Activated CD4-positive, alpha-beta T cell treated with anti-CD3 and anti-CD28 coated beads, Interleukin-10, Interleukin-2, amounts not matched to agents 100 ng/mL and 50 ng/mL, durations not matched to agents 16 hours and 8 hours (primary cell): Measurements from ENCODE around the gene AXIN1.
"Not testable (repeated sequence)": the region's sequence is repeated elsewhere in the genome, so short reads cannot be mapped to it uniquely, and the experiment has no call there.

Source experiments
- DNase-seq: peaks from one replicate; pipeline ENCODE4 v3.0.0-alpha.2; 2020

The AXIN1 gene

GRCh38 chr16:369866-370436 is 17.4 kb upstream of the AXIN1 start:
- no peak for DNase-seq

DNA sequence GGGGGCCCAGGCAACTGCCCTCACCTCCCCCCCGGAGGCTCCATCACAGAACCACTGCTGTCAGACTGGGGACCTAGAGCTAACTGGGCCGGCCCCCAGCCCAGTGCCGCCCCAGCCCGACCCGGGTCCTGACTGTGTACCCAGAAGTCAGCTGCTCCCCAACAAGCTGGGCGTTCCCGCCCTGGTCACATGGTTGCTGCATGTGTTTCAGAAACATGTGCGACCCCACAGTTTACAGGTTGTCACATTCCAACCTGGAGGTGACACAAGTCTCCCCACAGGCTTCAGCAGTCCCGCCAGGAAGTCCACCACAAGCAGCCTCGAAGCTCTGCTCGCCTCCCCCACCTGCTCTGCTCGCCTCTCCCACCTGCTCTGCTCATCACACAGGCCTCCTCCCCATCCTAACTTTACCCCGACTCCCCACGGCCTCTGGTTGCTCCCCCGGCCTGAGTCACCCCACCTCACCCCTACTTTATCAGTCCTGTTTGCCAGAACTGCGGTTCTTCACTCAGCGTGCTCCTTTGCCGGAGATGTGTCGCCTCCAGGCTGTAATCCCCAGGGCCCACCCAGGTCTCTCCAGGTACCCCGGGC is 16.8 kb upstream of the AXIN1 start:
- no peak for DNase-seq

DNA sequence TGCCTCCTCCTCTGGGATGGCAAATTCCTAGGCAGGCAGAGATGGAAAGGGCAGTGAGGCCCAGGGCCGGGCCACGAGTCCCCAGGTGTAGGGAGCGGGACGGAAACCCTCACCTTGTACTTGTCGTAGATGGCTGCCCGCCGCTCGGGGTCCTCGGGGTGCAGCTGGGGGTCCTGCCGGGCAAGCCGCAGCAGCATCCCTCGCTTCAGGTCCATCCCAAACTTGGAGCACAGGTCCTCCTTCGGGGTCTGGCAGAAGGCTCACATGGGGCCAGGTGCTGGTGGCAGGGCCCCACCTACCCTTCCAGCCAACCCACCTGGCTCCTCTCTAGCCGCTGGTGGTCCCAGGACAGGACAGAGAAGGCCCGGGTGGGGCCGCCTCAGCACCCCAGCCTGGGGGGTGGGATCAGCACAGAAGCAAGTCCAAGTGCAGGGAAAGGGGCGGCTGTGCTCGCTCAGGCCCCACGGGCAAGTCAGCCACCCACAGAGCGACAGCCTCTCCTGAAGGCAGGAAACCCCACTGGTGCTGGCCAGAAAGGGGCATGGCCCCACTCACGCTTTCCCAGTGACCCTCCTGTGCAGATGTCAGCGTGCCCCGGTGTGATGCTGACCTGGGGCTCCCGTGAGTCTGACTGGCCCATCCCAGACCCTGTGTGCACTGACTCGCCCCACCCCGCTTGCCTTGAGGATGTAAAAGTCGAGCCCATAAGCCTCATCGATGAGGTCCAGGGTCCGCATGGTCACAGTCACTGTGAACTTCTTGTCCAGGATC is 16.1 kb upstream of the AXIN1 start:
- no peak for DNase-seq

DNA sequence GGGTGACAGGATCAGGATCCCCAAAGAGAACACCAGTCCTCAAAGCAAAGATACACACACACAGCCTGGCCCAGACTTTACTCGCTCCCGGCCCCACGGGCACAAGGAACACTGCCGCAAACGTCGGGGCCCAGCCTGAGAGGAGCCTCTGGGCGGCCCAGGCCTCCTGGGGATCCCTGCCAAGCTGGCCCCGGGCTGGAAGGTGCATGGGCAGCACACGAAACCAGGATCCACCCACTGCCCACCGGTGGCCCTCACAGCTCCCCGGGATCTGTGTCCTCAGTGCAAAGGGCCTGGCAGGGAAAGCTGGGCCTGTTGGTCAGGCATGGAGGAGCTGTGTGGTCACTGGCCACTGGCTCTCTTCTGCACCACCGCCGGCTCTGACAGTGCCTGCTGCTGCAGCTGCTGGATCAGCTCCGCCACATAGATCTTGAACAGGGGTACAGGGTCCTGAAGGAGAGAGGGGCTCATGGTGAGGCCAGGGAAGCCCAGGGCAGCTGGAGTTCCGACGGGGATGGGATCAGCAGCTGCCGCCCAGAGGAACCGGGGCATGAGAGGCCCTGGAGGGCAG is 14.9 kb upstream of the AXIN1 start:
- DNase-seq, result no peak

DNA sequence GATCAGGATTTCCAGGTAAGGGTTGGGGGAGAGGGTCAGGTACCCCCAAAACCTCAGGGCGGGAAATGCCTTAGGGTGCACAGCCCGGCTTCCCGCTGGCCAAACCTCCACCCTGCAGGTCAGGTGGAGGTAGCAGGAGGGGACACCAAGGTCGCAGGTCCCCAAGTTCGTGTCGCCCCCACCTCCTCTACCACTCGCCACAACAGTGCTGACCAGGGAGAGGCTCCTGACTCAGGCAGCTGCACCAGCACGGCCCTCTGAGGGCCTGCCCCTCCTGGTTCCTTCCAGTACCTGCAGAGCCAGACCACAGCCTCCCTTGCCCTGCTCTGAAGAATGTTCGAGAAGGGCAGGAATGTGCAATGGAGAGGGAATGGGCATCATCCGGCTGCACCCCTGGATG is 14.0 kb upstream of the AXIN1 start:
- DNase-seq, result no peak

DNA sequence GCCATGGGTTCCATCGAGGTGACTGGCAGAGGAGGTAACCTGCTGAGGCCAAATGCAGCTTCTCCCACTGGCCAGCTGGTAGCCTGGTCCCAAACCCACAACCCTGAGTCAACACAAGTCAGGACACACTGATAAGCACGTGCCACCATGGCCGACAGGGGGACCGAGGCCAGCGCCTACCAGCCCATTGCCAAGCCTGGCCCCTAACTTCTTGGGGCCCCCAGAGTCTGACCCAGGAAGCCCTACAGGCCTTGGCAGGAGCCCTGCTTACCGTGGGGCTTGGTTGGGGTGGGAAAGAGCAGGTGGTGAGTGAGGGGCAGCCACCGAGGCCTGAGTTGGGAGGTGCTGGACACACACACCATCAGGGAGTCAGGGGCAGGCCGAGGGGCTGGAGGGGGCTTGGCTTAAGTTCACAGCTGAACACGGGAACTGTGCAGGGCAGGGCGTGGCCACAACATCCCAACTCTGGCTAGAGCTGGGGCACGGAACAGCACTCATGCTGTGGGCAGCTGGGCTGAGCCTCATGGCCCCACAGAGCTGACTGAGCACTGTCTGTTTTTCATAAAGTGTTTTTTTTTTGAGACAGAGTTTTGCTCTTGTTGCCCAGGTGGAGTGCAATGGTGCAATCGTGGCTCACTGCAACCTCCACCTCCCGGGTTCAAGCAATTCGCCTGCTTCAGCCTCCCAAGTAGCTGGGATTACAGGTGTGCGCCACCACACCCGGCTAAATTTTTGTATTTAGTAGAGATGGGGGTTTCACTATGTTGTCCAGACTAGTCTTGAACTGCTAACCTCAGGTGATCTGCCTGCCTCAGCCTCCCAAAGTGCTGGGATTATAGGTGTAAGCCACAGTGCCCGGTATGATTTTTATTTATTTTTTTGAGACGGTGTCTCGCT is 12.3 kb upstream of the AXIN1 start:
- no peak for DNase-seq

DNA sequence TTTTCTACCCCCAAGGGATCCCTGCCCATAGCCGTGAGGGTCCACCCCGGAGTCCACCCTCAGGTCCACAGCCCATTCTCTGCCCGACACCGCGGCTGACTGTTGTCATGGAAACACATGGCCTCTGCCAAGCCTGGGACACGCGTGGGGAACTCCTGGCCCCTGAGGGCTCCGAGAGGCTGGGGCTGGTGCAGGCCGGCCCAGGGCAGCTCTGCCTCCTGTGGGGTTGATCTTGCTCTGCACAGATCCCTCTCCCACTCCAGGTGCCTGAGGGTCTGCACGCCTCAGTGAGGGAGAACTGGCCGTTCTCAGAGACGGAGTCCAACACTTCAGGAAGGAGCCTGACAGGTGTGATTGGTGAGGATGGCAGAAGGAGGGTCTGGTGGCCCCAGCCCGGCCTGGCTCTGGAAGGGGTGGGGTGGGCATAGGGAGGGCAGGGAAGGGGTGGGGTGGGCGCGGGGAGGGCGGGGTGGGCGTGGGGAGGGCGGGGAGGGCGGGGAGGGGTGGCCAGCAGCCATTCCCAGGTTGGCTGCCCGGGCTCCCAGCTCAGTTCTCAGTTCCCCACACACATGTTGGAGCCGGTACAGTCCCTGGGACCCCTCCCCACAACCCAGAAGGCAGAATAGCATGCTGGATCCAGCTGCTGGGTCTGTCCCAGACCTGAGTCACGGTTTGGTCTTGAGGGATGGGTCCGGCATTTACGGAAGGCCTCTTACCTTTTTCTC is 11.4 kb upstream of the AXIN1 start:
- DNase-seq, result no peak

GRCh38 chr16:363110-363765 is 10.7 kb upstream of the AXIN1 start:
- no peak for DNase-seq

DNA sequence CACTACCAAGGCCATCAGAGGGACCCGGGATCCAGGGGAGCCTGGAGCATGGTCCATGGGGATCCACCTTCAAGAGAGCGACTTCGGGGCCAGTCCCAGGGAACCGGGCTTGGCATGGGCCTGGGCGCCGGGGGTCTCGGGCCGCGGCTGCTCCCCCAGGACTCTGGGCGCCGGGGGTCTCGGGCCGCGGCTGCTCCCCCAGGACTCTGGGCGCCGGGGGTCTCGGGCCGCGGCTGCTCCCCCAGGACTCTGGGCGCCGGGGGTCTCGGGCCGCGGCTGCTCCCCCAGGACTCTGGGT is 10.1 kb upstream of the AXIN1 start:
- DNase-seq, result not testable (repeated sequence)

DNA sequence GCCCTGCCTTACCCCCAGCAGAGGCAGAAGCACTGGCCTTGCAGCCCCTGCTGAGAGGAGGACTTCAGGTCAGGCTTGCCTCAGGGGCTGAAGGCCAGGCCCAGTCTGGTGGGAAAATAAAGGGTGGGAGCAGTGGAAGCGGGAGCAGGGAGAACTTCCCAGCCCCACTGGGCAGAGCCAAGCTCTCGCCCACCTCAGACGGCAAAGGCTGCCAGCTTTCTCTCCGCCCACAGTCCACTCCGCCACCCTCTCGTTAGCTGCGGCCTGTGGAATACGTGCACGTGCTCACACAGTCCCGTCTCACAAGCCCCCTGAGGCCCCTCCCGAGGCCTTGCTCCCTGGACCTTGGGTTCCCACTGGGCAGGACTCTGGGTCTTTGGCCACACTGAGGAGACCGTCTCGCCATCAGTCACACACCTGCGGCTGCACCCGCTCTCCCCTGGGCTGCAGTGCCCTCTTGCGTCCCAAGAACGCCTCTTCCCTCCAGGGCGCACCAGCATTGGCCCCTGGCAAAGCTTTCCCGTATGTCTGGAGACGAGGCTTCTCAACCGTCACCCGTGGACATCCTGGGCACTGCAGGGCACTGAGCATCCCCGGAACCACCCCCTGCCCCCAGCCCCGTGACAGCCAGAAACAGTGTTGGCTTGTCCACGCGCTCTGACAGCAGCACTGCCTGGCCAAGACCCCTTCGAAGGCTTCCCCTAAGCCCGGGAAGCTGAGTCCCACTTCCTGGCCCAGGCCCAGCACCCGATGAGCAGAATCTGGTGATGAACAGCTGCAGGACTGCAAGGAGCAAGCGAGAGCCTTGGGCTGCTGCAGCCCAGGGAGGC is 9.6 kb upstream of the AXIN1 start:
- peak; percentile 82 for DNase-seq

DNA sequence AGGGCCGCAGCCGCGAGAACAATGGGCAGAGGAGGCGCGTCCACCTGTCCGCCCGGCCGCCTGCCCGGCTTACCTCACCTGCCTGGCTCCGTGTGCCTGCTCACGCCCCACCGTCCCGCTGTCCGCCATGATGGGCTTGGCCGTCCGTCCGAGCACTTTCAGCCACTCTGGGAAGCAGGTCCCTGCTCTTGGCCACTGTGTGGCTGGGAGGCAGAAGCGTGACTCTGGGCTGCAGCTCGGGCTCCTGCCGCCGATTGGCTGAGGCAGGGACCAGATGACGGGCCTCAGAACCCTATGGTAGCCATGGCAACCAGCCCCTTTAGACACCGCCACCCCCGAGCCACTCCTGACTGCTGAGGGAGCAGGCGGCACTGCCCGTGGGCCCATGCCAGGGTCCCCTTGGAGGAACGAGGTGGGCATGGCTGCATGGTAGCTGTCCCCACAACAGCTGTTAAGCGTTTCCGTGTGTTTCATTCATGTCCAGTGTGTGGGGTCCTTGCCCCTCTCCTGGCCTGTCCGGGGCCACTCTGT is 8.9 kb upstream of the AXIN1 start:
- DNase-seq, result no peak

DNA sequence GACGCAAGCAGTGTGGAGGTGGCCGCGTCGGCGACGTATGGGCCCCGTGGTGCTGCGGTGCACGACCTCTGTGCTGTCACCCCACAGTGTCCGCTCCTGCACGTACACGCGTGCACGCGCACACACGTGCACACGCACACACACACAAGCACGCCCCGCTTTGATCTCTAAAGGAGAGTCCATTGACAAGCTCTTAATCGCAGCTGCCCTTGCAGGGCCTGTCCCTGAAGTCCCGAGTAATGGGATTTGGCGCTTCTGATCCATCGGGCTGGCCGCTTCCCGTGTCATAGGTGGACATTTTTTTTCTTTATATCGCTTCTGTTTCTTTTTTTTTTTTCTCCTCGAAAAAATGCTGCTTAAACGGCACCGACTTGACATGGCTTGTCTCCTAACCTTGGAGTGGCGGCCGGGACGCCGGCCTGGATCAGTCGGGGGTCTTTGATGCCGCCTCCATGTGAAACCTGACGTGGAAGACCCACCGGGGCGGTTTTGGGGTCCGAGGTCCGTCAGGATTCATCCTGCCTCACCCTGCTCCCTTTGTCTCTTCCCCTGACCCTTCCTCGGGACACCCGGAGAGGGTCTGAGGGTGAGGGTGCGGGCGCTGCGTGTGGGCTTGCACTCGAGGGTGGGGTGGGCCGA is 8.3 kb upstream of the AXIN1 start:
- no peak for DNase-seq

DNA sequence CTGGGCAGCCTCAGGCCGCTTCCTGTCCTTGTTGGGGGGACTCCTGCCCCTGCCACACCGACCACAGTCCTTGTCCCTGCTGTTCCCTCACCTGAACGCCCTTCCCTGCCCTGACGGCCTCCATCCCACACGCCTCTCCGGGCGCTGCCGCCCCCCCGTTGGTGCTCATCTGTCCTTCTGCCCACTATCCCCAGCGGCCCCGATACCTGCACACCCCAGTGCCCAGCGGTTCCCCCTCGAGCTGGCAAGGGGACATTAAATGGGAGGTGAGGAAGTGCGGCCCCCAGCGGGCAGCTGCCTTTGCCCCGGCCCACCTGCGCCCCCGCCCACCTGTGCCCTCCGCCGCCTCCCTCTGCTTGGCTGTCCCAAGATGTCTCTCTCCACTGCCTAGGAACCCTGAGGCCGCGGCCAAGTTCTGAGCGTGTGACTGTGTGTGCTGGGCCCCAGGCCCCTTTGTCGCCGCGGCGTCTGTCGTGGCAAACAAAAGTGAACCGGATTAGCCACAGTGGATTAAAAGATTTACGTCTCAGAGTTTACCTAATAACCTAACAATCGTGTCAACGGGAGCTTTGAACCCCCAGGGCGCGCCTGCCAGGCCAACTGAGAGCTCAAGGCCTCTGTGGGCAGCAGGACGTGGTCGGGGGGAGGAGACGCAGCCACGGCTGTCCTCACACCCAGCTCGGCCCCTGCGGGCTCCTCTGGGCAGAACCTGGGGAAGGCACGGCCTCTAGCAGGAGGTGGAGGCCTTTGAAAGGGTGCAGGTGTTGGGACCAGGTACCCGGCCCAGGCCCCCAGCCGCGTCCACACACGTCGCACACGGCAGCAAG is 7.6 kb upstream of the AXIN1 start:
- DNase-seq, result no peak

DNA sequence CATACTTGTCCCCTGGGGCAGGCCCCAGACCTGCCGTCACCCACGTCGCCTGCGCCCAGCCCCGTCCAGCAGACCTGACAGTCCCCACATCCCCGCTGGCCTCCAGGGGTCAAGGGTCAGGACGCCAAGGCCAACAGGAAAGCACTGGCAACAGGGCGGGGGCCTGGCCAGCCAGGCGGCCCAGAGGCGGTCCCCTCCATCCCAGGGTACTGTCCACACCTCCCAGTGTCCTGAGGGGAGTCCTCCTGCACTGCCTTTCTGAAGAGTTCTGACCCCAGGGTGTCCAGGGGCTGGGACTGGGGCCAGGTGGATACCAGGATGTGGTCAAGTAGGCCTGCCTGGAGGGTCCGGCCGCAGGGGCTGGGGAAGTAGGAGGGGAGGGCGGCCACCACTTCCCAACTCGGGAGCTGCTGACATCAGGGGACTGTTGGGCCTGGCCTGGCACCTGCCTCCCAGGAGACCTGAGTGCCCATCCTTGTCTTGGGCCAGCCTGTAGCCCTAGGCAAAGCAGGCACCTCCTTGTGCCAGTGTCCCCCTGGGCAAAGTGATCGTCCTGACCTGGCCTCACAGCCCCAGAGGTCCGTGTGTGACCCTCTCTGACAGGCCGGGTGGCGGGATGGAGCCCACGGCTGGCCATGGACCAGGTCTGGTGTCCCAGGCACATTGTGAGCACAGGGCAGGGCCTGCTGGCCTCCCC is 6.7 kb upstream of the AXIN1 start:
- no peak for DNase-seq

- no peak for DNase-seq
Observed at GRCh38 chr16:356741-357140, 4.2 kb upstream of the AXIN1 start.

DNA sequence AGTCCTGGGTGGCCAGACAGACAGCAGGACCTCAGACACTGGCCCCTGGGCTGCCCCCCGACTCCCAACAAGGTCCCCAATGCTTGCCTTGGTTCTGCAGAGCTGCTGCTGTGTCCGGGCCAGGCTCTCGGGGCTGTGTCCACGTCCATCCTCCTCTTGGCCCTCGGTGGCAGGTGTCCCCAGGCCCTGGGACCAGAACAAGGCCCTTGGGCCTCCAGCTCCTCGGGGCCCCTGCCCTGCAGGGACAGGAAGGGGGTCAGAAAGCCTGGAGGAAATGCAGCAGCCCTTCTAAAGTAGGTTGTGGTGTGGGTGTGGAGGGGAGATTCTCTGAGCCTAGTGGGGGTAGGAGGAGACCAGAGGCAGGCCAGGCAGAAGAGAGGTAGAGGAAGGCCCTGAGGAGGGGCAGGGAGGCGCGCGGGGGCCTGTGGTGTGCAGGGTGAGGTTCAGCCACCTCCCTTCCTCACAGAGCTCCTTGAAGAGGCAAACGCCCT is 2.5 kb upstream of the AXIN1 start:
- DNase-seq, result no peak

DNA sequence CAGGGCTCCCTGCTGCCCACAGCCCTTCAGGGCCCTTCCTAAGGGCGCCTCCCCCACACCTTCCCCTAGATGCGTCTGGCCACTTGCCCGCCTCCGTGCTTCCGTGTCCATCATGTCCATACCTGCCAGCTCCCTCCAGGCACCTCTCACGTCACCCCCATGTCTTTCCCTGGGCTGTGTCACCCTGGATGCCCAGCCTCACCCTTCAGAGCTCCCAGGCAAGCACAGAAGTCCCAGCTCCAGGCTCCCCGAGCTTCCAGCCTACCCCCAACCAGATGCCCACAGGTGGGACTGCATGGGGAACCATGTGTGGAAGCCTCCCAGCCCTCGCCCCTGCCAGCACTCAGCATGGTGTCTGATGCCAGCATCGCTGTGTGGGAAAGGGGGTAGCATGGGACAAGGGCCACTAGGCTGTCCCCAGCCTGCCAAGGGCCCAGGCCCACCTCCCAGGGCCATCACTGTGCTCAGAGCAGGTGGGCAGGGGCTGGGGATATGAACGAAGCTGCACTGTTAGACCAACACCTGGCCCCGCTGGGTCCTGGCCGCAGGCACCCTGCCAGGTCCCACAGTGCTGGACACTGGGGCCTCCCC is 1.9 kb upstream of the AXIN1 start:
- DNase-seq, result no peak
